Activated naive CD4-positive, alpha-beta T cell treated with anti-CD3 and anti-CD28 coated beads for 36 hours (primary cell): ENCODE data around the gene SQSTM1. TPM values are rescaled to one million over a fixed set of nuclear protein-coding genes. Genes with fewer than 3 reads are reported as not detected.
"Not testable (repeated sequence)": the region's sequence is repeated elsewhere in the genome, so short reads cannot be mapped to it uniquely, and the experiment has no call there.

Experiments used
- CTCF ChIA-PET: fragments of 350-600 bp; sonication (Branson Sonifier 250); formaldehyde crosslinking; loops from one replicate; lab custom pipeline; 2021; ENCODE audit warnings: antibody characterized with exemption; lab: Charles Lee
- DNase-seq: peaks from one replicate; pipeline ENCODE4 v3.0.0-alpha.2; 2020
- H3K27ac Mint-ChIP-seq: one replicate; pipeline ENCODE4 v1.8.0; 2021; ENCODE audit warnings: mild to moderate bottlenecking, mixed read lengths
- H3K27me3 Mint-ChIP-seq: one replicate; pipeline ENCODE4 v1.8.0; 2021; ENCODE audit warnings: low read depth, mixed read lengths
- H3K36me3 Mint-ChIP-seq: one replicate; pipeline ENCODE4 v1.8.0; 2021; ENCODE audit warnings: low read depth, mixed read lengths
- H3K4me1 Mint-ChIP-seq: one replicate; pipeline ENCODE4 v1.8.0; 2021; ENCODE audit warnings: low read depth, mixed read lengths
- H3K4me3 Mint-ChIP-seq: one replicate; pipeline ENCODE4 v1.8.0; 2021; ENCODE audit warnings: mild to moderate bottlenecking, moderate library complexity, mixed read lengths
- H3K9me3 Mint-ChIP-seq: one replicate; pipeline ENCODE4 v1.8.0; 2021; ENCODE audit warnings: mixed read lengths
- intact Hi-C: fragments of 100-400 bp; cut with micrococcal nuclease; formaldehyde crosslinking; loops from one replicate; pipeline ENCODE4 v1.15.1; 2023
- total RNA-seq, 2 experiments: library from RNA; stranded (reverse); gene quantifications; one replicate each; pipeline ENCODE4 v1.2.3, GENCODE V29; 2021

The SQSTM1 gene
- total RNA-seq, 2 experiments from 2014 or later: 109 to 114 TPM

GRCh38 chr5:179783128-179783527 is 37.6 kb upstream of the SQSTM1 start:
- no peaks in the 10 kb centered on the region for H3K9me3 Mint-ChIP-seq
- DNase-seq: no peak
- H3K36me3 Mint-ChIP-seq: no peaks in the 10 kb centered on the region
- CTCF ChIA-PET: interaction anchor here (1.5 kb wide), 1 partner anchor 20 kb away, joined by 4 read pairs; no protein-coding TSS in a partner anchor
- intact Hi-C loops: no loop called here
- H3K27ac Mint-ChIP-seq: no peak overlapping the region
- H3K4me3 Mint-ChIP-seq: no peak overlapping the region
- no peaks in the 10 kb centered on the region for H3K4me1 Mint-ChIP-seq
- no peaks in the 10 kb centered on the region for H3K27me3 Mint-ChIP-seq

GRCh38 chr5:179786861-179787260 is 33.8 kb upstream of the SQSTM1 start:
- H3K27ac Mint-ChIP-seq: no peak overlapping the region
- H3K36me3 Mint-ChIP-seq: peaks cover 2% of the 10 kb centered on the region
- H3K4me3 Mint-ChIP-seq: no peak overlapping the region
- peaks cover 1% of the 10 kb centered on the region for H3K9me3 Mint-ChIP-seq
- DNase-seq: no peak
- intact Hi-C loops: no loop called here
- H3K27me3 Mint-ChIP-seq: no peaks in the 10 kb centered on the region
- no peaks in the 10 kb centered on the region for H3K4me1 Mint-ChIP-seq
- CTCF ChIA-PET: interaction anchor here (0.6 kb wide), 1 partner anchor 304 kb away, joined by 3 read pairs; no protein-coding TSS in a partner anchor

- no peak for DNase-seq
- Mint-ChIP-seq H3K27ac (no peak overlapping the region), H3K4me1 (peaks cover 4% of the 10 kb centered on the region), H3K4me3 (no peak overlapping the region), H3K36me3 (peaks cover 2% of the 10 kb centered on the region), H3K9me3 (peaks cover 1% of the 10 kb centered on the region), H3K27me3 (no peaks in the 10 kb centered on the region)
- CTCF ChIA-PET: interaction anchor here (0.6 to 2.1 kb wide), 2 partner anchors 13 to 117 kb away, joined by 3 to 5 read pairs; no protein-coding TSS in a partner anchor
- intact Hi-C loops: no loop called here
Measured at GRCh38 chr5:179788193-179788854, 32.4 kb upstream of the SQSTM1 start.

- H3K36me3 Mint-ChIP-seq, DNase-seq, H3K27me3 Mint-ChIP-seq, H3K9me3 Mint-ChIP-seq, H3K4me3 Mint-ChIP-seq, intact Hi-C loops, H3K27ac Mint-ChIP-seq: not testable (repeated sequence)
- peaks cover 13% of the 10 kb centered on the region for H3K4me1 Mint-ChIP-seq
- CTCF ChIA-PET: interaction anchor here (0.6 to 2.1 kb wide), 4 partner anchors 12 to 43 kb away, joined by 3 to 5 read pairs (median 4); no protein-coding TSS in a partner anchor
Measured at GRCh38 chr5:179789278-179789677, 31.4 kb upstream of the SQSTM1 start.

- H3K27ac Mint-ChIP-seq: no peak overlapping the region
- intact Hi-C loops: no loop called here
- peaks cover 23% of the 10 kb centered on the region for H3K4me1 Mint-ChIP-seq
- CTCF ChIA-PET: interaction anchor here (0.7 to 2.6 kb wide), 2 partner anchors 10 to 221 kb away, joined by 3 to 11 read pairs; no protein-coding TSS in a partner anchor
- H3K9me3 Mint-ChIP-seq: peaks cover 1% of the 10 kb centered on the region
- H3K36me3 Mint-ChIP-seq: peaks cover 2% of the 10 kb centered on the region
- DNase-seq: no peak
- no peak overlapping the region for H3K4me3 Mint-ChIP-seq
- no peaks in the 10 kb centered on the region for H3K27me3 Mint-ChIP-seq
Measured at GRCh38 chr5:179791881-179792611, 28.7 kb upstream of the SQSTM1 start.

GRCh38 chr5:179792612-179793467 is 27.9 kb upstream of the SQSTM1 start:
- H3K9me3 Mint-ChIP-seq: peaks cover 1% of the 10 kb centered on the region
- no peak overlapping the region for H3K27ac Mint-ChIP-seq
- CTCF ChIA-PET: interaction anchor here (0.6 to 2.6 kb wide), 4 partner anchors 9 to 297 kb away, joined by 3 to 11 read pairs (median 6); no protein-coding TSS in a partner anchor
- intact Hi-C loops: no loop called here
- peaks cover 23% of the 10 kb centered on the region for H3K4me1 Mint-ChIP-seq
- peaks cover 2% of the 10 kb centered on the region for H3K36me3 Mint-ChIP-seq
- no peak for DNase-seq
- no peaks in the 10 kb centered on the region for H3K27me3 Mint-ChIP-seq
- no peak overlapping the region for H3K4me3 Mint-ChIP-seq

GRCh38 chr5:179793468-179794139 is 27.1 kb upstream of the SQSTM1 start, which contains the start of gene LTC4S:
LTC4S (plus strand) TSS chr5:179793986; CDS start chr5:179794081, 95 bp downstream.
- Mint-ChIP-seq H3K27ac (no peak within 1 kb of the TSS), H3K4me1 (peaks cover 23% of the 10 kb centered on the region), H3K36me3 (peaks cover 2% of the 10 kb centered on the region), H3K9me3 (peaks cover 1% of the 10 kb centered on the region), H3K4me3 (peak within 1 kb of the TSS; percentile 64), H3K27me3 (no peaks in the 10 kb centered on the region)
- CTCF ChIA-PET: interaction anchor here (0.6 to 2.6 kb wide), 6 partner anchors 8 to 296 kb away, joined by 3 to 11 read pairs (median 4); no protein-coding TSS in a partner anchor
- intact Hi-C loops: no loop called here
- DNase-seq: peak; percentile 52

- Mint-ChIP-seq H3K4me3 (no peak overlapping the region), H3K4me1 (peaks cover 23% of the 10 kb centered on the region), H3K9me3 (peaks cover 1% of the 10 kb centered on the region), H3K27me3 (no peaks in the 10 kb centered on the region), H3K36me3 (peaks cover 2% of the 10 kb centered on the region), H3K27ac (no peak overlapping the region)
- CTCF ChIA-PET: interaction anchor here (1.1 to 2.0 kb wide), 4 partner anchors 27 to 33 kb away, joined by 3 to 9 read pairs (median 4); no protein-coding TSS in a partner anchor
- DNase-seq: no peak
- intact Hi-C loops: no loop called here
Measured at GRCh38 chr5:179794171-179794570, 26.5 kb upstream of the SQSTM1 start.

- intact Hi-C loops: no loop called here
- DNase-seq: no peak
- Mint-ChIP-seq H3K4me3 (peak overlapping the region; percentile 64), H3K27ac (no peak overlapping the region), H3K4me1 (peaks cover 23% of the 10 kb centered on the region), H3K36me3 (peaks cover 2% of the 10 kb centered on the region), H3K9me3 (no peaks in the 10 kb centered on the region), H3K27me3 (no peaks in the 10 kb centered on the region)
- CTCF ChIA-PET: interaction anchor here (0.7 to 2.0 kb wide), 5 partner anchors 27 to 39 kb away, joined by 3 to 9 read pairs (median 4); no protein-coding TSS in a partner anchor
Measured at GRCh38 chr5:179794575-179794974, 26.1 kb upstream of the SQSTM1 start.

- intact Hi-C loops: no loop called here
- no peaks in the 10 kb centered on the region for H3K27me3 Mint-ChIP-seq
- H3K36me3 Mint-ChIP-seq: peaks cover 4% of the 10 kb centered on the region
- no peak for DNase-seq
- CTCF ChIA-PET: interaction anchor here (0.6 to 2.6 kb wide), 7 partner anchors 28 to 312 kb away, joined by 3 to 16 read pairs (median 4); no protein-coding TSS in a partner anchor
- peak overlapping the region; percentile 64 for H3K4me3 Mint-ChIP-seq
- H3K27ac Mint-ChIP-seq: no peak overlapping the region
- peaks cover 23% of the 10 kb centered on the region for H3K4me1 Mint-ChIP-seq
- H3K9me3 Mint-ChIP-seq: no peaks in the 10 kb centered on the region
Measured at GRCh38 chr5:179795049-179795862, 25.4 kb upstream of the SQSTM1 start.
